ENCODE results near the gene TRPM5.
A peak's percentile ranks its signal among the peaks of the same experiment; 100 is the strongest.

Gene TRPM5

GRCh38 chr11:2451916-2452315, 7.6 kb upstream of the TRPM5 start:
- DNase-seq, result no peak

DNA sequence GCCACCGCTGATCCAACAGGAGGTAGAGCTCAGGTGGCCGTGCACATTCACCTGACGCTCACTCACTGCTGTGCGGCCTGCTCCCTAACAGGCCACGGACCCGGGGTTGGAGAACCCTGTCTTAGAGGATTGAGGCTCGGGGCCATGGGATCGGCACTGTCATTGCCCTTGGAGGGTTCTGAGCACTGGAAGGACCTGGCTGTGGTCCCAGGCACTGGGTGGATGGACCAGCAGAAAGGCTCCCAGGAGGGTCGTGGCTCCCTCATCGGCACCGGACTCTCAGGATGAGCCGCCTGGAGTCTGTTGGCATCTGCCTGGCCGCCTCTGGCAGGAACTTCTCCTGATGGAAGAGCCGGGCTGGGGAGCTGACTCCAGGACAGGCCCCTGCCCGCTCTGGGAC, 7.0 kb upstream of the TRPM5 start:
- DNase-seq, result no peak

- DNase-seq, result no peak
Measured at GRCh38 chr11:2450321-2451041, 6.2 kb upstream of the TRPM5 start.

DNA sequence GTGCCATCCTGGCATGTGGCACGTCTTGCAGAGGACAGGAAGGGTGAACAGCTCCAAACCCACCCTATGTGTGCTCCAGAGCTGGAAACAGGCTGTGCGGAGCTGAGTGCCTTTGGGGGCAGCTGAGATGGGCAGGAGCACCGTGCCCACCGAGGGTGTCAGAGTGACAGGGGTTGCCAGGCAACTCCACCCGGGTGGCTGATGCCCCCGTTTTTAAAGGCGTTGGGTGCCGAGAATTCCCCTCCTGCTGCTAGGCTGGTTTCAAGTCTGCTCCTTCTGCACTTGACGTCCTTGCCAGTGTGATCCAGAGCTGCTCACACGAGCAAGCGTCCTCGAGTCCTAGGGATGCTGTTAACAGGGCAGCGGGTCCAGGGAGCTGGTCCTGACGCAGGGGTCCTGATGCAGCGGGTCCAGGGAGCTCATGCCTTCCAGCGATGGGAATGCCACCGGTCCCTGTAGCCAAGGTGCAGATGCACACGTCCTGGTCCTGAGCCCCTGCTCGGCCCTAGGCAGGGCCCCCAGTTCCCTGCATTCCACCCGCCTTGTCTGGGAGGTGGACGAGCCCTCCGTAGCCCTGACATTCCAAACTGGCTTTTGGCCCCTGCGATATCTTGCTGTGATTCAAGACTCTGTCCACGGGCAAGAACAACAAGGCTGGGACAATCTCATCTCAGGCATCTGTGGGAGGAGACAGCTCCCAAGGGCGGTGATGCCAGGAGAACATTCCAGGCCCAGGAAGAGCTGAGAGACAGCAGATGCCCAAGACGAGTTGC, 5.4 kb upstream of the TRPM5 start:
- no peak for DNase-seq

- DNase-seq, result no peak
Measured at GRCh38 chr11:2448661-2449547, 4.6 kb upstream of the TRPM5 start.

DNA sequence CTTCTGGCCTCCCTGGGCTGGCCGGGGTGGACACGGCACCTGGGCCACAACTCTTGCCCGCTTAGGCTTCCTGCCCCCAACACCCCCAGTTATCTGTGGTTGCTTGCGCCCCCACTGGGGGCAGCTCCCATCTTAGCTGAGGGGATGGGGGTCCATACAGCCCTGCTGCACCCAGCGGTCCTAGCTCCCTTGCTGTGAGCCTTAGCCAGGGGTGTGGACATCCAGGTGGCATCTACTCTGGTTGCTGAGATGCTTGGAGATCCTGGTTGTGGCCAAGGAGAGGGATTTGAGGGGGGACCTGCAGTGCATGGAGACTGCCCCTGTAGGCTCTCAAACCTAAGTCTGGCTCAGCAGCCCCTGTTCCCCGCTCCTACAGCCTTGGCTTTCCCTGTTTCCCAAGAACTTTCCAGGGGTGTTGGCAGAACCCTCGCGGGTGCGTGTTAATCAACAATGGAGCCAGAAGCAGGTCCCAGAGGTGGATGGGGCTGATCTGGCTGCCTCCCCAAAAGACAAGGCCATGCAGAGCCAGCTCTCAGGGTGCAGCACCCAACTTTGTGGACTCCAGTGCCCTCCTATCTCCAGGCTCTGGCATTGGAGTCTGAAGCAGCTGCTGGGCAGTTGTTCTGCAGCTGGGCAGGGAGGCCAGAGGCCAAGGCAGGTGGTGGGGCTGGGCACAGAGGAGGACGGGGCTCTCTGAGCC, 3.8 kb upstream of the TRPM5 start:
- DNase-seq, result no peak

- DNase-seq, result no peak
Measured at GRCh38 chr11:2447253-2447950, 3.1 kb upstream of the TRPM5 start.

- no peak for DNase-seq
Measured at GRCh38 chr11:2446590-2447252, 2.4 kb upstream of the TRPM5 start.

GRCh38 chr11:2445746-2446551, 1.6 kb upstream of the TRPM5 start:
- DNase-seq, result no peak

DNA sequence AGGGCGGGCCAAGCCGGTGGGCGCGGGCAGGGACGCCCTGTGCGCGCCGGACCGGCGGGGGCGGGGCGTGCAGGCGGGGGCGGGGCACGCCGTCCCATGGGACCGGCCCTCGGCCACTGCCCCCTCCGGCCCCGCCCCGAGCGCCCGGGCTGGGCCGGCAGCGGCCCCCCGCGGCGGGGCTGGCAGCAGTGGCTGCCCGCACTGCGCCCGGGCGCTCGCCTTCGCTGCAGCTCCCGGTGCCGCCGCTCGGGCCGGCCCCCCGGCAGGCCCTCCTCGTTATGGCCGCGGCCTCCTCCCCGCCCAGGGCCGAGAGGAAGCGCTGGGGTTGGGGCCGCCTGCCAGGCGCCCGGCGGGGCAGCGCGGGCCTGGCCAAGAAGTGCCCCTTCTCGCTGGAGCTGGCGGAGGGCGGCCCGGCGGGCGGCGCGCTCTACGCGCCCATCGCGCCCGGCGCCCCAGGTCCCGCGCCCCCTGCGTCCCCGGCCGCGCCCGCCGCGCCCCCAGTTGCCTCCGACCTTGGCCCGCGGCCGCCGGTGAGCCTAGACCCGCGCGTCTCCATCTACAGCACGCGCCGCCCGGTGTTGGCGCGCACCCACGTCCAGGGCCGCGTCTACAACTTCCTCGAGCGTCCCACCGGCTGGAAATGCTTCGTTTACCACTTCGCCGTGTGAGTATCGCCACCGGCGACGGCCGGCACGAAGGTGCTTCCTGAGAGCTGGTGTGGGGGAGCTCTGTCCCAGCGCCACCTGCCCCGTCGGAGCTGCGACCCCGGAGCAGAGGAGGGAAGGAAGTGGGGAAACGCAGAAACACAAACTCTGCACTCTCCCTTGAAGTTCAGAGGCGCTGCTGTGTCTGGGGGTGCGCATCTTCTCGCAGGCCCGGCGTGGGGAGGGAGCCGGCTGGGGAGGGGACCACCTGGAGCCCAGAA, 769 bp upstream of the TRPM5 start, which contains the start of gene KCNQ1:
Gene KCNQ1 (plus strand): TSS at position 188 of the 925 bp plus-strand sequence. CDS start 91 bp downstream, at position 279.
- peak; percentile 66 for DNase-seq

DNA sequence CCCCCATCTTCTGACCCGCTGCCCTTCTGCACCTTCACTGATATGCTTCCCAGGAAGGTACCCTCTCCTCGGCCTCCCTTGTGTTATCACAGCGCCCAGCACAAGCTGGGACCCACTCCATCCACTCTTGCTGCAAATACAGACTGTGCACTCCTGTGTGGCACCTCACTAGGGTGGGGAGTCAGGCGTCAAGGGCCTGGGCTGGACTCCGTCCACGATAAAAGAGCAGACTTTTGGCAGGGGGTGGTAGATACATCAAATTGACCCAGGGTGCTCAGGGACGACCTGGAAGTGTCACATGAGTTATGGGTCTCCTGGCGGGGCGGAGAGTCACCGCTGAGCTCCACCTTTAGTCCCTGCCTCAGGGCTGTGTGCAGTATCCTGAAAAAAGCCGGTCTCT, 908 bp downstream of the TRPM5 start:
- DNase-seq, result no peak

DNA sequence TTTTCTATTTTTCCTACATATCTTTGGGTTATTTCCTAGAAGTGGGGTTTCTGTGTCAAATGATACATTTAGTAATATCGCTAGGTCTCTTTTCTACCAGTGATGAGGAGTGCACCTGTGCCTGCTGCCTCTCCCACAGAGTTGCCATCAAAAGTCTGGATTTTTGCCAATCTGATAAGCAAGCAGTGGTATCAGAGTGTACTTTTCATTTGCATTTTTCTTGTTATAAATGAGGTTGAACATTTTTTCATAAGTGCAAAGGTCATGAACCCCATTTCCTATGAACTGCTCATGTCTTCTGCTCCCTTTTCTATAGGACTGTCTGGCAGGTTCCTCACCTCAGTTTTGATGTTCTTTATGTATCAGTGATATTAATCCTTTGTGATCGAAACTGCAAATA, 1.7 kb downstream of the TRPM5 start:
- no peak for DNase-seq

GRCh38 chr11:2441171-2441570, 3.1 kb downstream of the TRPM5 start:
- DNase-seq, result no peak

DNA sequence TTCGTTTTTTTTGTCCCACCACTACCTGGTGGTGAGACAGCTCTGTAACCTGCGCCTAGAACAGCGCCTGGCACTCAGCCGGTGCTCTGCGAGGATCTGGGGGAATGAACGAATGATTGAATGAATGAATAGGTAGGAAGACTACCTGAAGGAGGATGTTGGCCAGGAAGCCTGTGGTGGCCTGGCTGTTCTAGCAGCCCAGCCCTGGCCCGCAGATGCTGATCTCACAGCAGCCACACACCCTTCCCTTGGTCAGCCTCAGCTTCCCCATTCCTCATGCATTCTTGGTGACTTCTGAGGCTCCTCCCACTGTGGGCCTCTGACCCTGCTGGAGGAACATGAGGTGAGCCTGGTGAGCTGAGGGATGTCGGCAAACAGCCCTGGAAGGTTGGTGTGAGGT, 3.7 kb downstream of the TRPM5 start:
- DNase-seq, result no peak

DNA sequence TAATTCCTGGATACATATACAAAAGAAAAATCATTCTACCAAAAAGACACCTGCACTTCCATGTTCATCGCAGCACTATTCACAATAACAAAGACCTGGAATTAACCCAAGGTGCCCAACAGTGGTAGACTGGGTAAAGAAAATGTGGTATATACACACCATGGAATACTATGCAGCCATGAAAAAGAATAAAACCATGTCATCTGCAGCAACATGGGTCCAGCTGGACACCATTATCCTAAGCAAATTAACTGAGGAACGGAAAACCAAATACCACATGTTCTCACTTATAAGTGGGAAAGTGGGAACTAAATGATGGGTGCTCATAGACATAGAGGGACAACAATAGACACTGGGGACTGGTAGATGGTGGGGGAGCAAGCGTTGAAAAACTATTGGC, 4.5 kb downstream of the TRPM5 start:
- DNase-seq, result no peak

DNA sequence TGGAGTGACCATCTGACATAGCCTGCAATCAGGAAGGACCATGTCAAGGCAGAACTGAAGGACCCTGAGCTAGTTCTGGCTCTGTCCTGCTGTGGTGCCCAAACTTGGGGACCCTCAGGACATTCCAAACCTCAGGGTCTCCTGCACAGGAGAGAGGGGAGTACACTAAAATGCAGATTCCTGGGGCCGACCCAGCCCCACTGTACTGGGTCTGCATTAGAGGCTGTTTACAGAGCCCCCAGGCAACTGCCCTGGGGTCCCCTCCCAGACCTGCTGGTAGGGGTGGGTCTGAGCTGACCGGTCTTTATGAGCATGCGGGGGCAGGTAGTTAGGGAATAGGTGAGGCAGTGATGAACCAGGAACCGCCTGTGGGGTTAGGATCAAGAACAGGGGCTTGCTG, 6.8 kb downstream of the TRPM5 start:
- DNase-seq, result no peak

GRCh38 chr11:2436521-2437031, 7.7 kb downstream of the TRPM5 start:
- no peak for DNase-seq

GRCh38 chr11:2436013-2436520, 8.2 kb downstream of the TRPM5 start:
- DNase-seq, result no peak

All from activated CD4-positive, CD25-positive, alpha-beta regulatory T cell treated with anti-CD3 and anti-CD28 coated beads, Interleukin-2, amount 50 U/mL, for 72 hours (primary cell).